Panc1 (cell line): ENCODE measurements around the gene FLOT2. TPM values are rescaled to one million over a fixed set of nuclear protein-coding genes. Genes with fewer than 3 reads are reported as not detected.
A peak's percentile ranks its signal among the peaks of the same experiment; 100 is the strongest.
"Not testable (repeated sequence)": the region's sequence is repeated elsewhere in the genome, so short reads cannot be mapped to it uniquely, and the experiment has no call there.

ENCODE experiments used
- ATAC-seq: fragments of 200-7000 bp; cut with Tn5 transposase; 2 replicates; pipeline ENCODE4 v1.9.1; 2020; ENCODE audit warnings: mild to moderate bottlenecking, moderate library complexity
- BruUV-seq: library from RNA; stranded (reverse); fragments of 400-500 nt; replicated peaks from 2 replicates; lab custom pipeline; 2021; lab: Mats Ljungman, UMichigan
- CTCF ChIA-PET: fragments of 300-600 bp; sonication (Branson Sonifier 250); formaldehyde crosslinking; loops from one replicate; lab custom pipeline; 2022; ENCODE audit warnings: antibody characterized with exemption; lab: Charles Lee
- POLR2A ChIA-PET: fragments of 300-600 bp; sonication (Branson Sonifier 250); formaldehyde crosslinking; loops from one replicate; lab custom pipeline; 2022; ENCODE audit warnings: antibody characterized with exemption; lab: Charles Lee
- DNase-seq: peaks from one replicate; pipeline ENCODE4 v3.0.0-alpha.2; 2010; ENCODE audit warnings: low read depth, low spot score
- H3K27ac ChIP-seq: 2 replicates; pipeline ENCODE4 v1.5.1; 2011; ENCODE audit warnings: mild to moderate bottlenecking, low read length, inconsistent platforms
- H3K27me3 ChIP-seq: fragments of 200-500 bp; sonication (Bioruptor generic); 2 replicates; pipeline ENCODE4 v1.6.0; 2014; ENCODE audit warnings: low read length, inconsistent platforms; ENCODE audit not compliant: control insufficient read depth, insufficient read depth
- H3K36me3 ChIP-seq: fragments of 200-500 bp; sonication (Bioruptor generic); 2 replicates; pipeline ENCODE4 v1.5.1; 2014; ENCODE audit warnings: inconsistent platforms, mild to moderate bottlenecking, low read length, moderate library complexity; ENCODE audit not compliant: control insufficient read depth, insufficient read depth
- H3K4me1 ChIP-seq: 2 replicates; pipeline ENCODE4 v1.5.1; 2011; ENCODE audit warnings: inconsistent platforms, mild to moderate bottlenecking, low read length, moderate library complexity; ENCODE audit not compliant: control insufficient read depth, insufficient read depth
- H3K4me3 ChIP-seq, 2 experiments: 2 replicates each; pipeline ENCODE4 v1.5.1; 2011 to 2012; ENCODE audit warnings: low read depth in 2 of 2, low read length in 2 of 2, mild to moderate bottlenecking in 2 of 2, inconsistent platforms in 1 of 2, moderate library complexity in 1 of 2
- H3K9me3 ChIP-seq: fragments of 200-500 bp; sonication (Bioruptor generic); 2 replicates; pipeline ENCODE4 v1.5.1; 2014; ENCODE audit warnings: low read depth, mild to moderate bottlenecking, inconsistent platforms, low read length, moderate library complexity; ENCODE audit not compliant: control insufficient read depth, insufficient read depth
- CTCF ChIP-seq: fragments of 450-650 bp; IDR thresholded peaks from 2 replicates; pipeline ENCODE4 v1.5.1; 2017; ENCODE audit warnings: mild to moderate bottlenecking
- POLR2AphosphoS5 ChIP-seq: IDR thresholded peaks from 2 replicates; pipeline ENCODE4 v1.6.1; 2012; ENCODE audit warnings: mild to moderate bottlenecking, low read depth, low read length, moderate library complexity
- REST ChIP-seq, 2 experiments: IDR thresholded peaks; 2 replicates each; pipeline ENCODE4 v1.6.1; 2011 to 2012; ENCODE audit warnings: low read depth in 2 of 2, control low read depth in 1 of 2, low read length in 1 of 2, mild to moderate bottlenecking in 1 of 2, moderate library complexity in 1 of 2; ENCODE audit not compliant: insufficient read depth in 1 of 2
- SIN3A ChIP-seq: IDR thresholded peaks from 2 replicates; pipeline ENCODE4 v1.6.1; 2012; ENCODE audit warnings: low read depth, mild to moderate bottlenecking, low read length, moderate library complexity, borderline replicate concordance; ENCODE audit not compliant: insufficient read depth
- TCF7L2 ChIP-seq: IDR thresholded peaks from 2 replicates; pipeline ENCODE4 v1.6.1; 2011; ENCODE audit warnings: mild to moderate bottlenecking, low read depth, low read length, inconsistent platforms
- in situ Hi-C: cut with HindIII; loops from 2 replicates; pipeline ENCODE4 v1.10.0; 2016; ENCODE audit warnings: low sequenced_read_pairs, low pct_unique_long_range_greater_than_20kb
- intact Hi-C: fragments of 100-400 bp; cut with micrococcal nuclease; formaldehyde crosslinking; loops from one replicate; pipeline ENCODE4 v1.10.0; 2022; ENCODE audit not compliant: unreplicated experiment
- total RNA-seq: library from RNA; stranded (reverse); gene quantifications from one replicate; pipeline ENCODE4 v1.2.1, GENCODE V29; 2021; ENCODE audit not compliant: unreplicated experiment

Gene FLOT2
- total RNA-seq, 1 experiment from 2014 or later: 110 TPM

- no peak overlapping the region for H3K27ac ChIP-seq
- in situ Hi-C loops (no loop called here), intact Hi-C loops (loop anchor here (10.0 kb wide), 1 partner anchor 56 kb away; the partner anchor contains the start of gene DHRS13)
- H3K4me1 ChIP-seq: no peaks in the 10 kb centered on the region
- no peaks in the 10 kb centered on the region for H3K36me3 ChIP-seq
- no peaks in the 10 kb centered on the region for H3K27me3 ChIP-seq
- ChIA-PET CTCF (interaction anchor here (0.5 to 0.6 kb wide), 3 partner anchors 30 to 1975 kb away, joined by 4 to 8 read pairs (median 5); partner anchors contain the start of gene CRLF3), POLR2A (interaction anchor here (0.6 kb wide), 1 partner anchor 39 kb away, joined by 4 read pairs; no protein-coding TSS in a partner anchor)
- BruUV-seq: no TSS peak
- peak; percentile 67 for ATAC-seq
- H3K4me3 ChIP-seq: no peak overlapping the region
- no peak for TF ChIP-seq SIN3A
- TF ChIP-seq TCF7L2: no peak
- no peak for TF ChIP-seq POLR2AphosphoS5
- no peak for TF ChIP-seq REST (IDR thresholded peaks at IDR 0.05; ENCODE audit: insufficient read depth in 1 of 2, low read depth in 2 of 2, low read length in 1 of 2)
- H3K9me3 ChIP-seq: no peaks in the 10 kb centered on the region
- DNase-seq: no peak
Observed at GRCh38 chr17:28849281-28849680, 48.3 kb downstream of the FLOT2 start.

DNA sequence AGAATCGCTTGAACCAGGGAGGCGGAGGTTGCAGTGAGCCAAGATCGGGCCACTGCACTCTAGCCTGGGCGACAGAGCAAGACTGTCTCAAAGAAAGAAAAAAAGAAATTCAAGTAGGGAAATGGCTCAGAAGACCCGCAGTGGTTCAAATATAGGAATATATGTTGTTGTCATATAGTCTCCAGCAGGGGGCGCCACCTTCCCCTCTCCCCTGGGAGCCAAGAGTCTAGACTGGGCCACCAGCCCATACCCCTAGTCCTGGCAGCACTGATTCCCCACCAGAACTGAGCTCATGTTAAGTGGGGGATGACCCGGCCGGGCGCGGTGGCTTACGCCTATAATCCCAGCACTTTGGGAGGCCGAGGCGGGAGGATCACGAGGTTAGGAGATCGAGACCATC lies 48.9 kb downstream of the FLOT2 start:
- POLR2A ChIA-PET: interaction anchor here (0.6 kb wide), 1 partner anchor 39 kb away, joined by 4 read pairs; no protein-coding TSS in a partner anchor
- H3K4me1 ChIP-seq, H3K27ac ChIP-seq, BruUV-seq, DNase-seq, H3K36me3 ChIP-seq, H3K4me3 ChIP-seq, H3K9me3 ChIP-seq, H3K27me3 ChIP-seq, in situ Hi-C loops: not testable (repeated sequence)
- peak; percentile 69 for ATAC-seq
- CTCF ChIA-PET: interaction anchor here (0.5 kb wide), 1 partner anchor 1976 kb away, joined by 4 read pairs; the partner anchor contains the start of gene CRLF3
- TF ChIP-seq CTCF: peak; percentile 82
- intact Hi-C loops: loop anchor here (10.0 kb wide), 1 partner anchor 56 kb away; the partner anchor contains the start of gene DHRS13

GRCh38 chr17:28846699-28847098 lies 50.8 kb downstream of the FLOT2 start:
- BruUV-seq, in situ Hi-C loops, H3K27me3 ChIP-seq, H3K4me1 ChIP-seq, H3K36me3 ChIP-seq, H3K4me3 ChIP-seq, CTCF ChIA-PET, H3K9me3 ChIP-seq, H3K27ac ChIP-seq, ATAC-seq, DNase-seq: not testable (repeated sequence)
- intact Hi-C loops: loop anchor here (10.0 kb wide), 1 partner anchor 58 kb away; the partner anchor contains the start of gene DHRS13
- POLR2A ChIA-PET: interaction anchor here (0.6 kb wide), 1 partner anchor 159 kb away, joined by 5 read pairs; no protein-coding TSS in a partner anchor
